ENCODE data around the gene PTPRA.
"Not testable (repeated sequence)": the region's sequence is repeated elsewhere in the genome, so short reads cannot be mapped to it uniquely, and the experiment has no call there.

PTPRA gene

DNA sequence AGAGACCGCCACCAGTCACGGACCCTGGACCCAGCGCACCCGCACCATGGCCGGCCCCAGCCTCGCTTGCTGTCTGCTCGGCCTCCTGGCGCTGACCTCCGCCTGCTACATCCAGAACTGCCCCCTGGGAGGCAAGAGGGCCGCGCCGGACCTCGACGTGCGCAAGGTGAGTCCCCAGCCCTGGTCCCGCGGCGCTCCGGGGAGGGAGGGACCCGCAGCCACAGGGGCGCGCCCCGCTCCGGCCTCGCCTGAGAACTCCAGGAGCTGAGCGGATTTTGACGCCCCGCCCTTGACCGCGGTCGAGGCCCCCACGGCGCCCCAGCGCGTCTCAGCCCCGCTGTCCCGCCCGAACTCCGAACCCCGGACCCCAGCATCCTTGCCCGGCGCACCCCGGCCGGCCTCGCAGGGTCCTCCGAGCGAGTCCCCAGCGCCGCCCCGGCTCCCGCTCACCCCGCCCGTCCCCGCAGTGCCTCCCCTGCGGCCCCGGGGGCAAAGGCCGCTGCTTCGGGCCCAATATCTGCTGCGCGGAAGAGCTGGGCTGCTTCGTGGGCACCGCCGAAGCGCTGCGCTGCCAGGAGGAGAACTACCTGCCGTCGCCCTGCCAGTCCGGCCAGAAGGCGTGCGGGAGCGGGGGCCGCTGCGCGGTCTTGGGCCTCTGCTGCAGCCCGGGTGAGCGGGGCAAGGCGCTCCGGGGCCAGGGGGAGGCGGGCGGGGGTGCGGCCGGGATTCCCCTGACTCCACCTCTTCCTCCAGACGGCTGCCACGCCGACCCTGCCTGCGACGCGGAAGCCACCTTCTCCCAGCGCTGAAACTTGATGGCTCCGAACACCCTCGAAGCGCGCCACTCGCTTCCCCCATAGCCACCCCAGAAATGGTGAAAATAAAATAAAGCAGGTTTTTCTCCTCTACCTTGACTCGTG lies 198.6 kb downstream of the PTPRA start, which contains the start of gene OXT:
OXT (plus strand) TSS at position 11 of the 920 bp plus-strand sequence; CDS start at position 47, 36 bp downstream.
- peak in 3 of 4 experiments; percentile 41 to 62 (median 55) for DNase-seq (ENCODE audit: low read depth in 4 of 4, low spot score in 1 of 4)

DNA sequence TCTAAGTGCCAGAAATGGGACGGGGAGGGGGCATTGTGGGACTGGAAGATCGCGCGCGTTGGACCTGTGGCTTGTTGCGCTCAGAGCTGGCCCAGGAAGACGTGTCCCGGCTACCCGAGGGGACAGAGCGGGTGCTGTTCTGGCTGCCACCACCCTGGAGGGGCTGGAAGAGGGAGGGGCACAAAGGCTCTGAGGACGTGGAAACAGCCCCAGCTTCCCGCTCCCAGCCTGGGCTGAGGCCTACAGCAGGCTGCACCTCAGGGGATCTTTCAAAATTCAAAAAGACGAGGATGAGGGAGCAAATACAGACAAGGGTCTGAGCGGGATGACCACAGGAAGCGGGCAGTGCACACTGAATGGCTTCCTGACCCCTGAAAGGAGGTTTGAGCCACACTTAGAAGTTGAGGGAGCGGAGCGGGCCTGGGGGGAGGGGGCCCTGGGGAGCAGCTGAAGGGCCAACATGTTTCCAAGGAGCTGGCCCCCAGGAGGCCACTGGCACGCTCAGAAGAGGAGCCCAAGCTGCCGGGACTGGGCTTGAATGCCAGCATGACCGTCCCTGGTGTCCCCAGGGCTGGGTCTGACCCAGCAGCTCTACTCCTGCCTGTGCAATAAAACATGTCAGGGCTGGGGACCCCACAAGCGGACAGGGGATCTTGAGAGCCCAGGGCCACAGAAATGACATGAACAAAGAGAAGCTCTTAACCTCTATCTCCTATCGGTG lies 199.4 kb downstream of the PTPRA start:
- no peak for DNase-seq (ENCODE audit: low read depth in 4 of 4, low spot score in 1 of 4)

DNA sequence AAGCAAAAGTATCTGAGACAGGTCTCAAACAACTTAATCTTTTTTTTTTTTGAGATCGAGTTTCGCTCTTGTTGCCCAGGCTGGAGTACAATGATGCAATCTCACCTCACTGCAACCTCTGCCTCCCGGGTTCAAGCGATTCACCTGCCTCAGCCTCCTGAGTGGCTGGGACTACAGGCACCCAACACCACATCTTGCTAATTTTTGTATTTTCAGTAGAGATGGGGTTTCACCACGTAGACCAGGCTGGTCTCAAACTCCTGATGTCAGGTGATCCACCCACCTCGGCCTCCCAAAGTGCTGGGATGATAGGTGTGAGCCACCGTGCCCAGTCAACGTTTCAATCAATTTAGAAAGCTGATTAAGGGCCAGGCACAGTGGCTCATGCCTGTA lies 200.0 kb downstream of the PTPRA start:
- DNase-seq (ENCODE audit: low read depth in 4 of 4, low spot score in 1 of 4): not testable (repeated sequence)

- DNase-seq (ENCODE audit: low read depth in 4 of 4, low spot score in 1 of 4): no peak
Measured at GRCh38 chr20:3074812-3075211, 201.5 kb downstream of the PTPRA start.

DNA sequence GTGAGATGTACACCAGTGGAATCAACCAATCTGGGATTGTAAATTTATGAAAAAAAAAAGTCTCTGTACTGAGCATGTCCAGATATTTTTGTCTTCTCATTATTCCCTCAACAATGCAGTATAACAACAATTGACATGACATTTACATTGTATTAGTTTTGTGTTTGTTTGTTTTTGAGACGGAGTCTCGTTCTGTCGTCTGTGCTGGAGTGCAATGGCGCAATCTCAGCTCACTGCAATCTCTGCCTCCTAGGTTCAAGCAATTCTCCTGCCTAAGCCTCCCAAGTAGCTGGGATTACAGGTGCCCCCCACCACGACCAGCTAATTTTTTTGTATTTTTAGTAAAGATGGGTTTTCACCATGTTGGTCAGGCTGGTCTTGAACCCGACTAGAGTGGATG lies 202.0 kb downstream of the PTPRA start:
- not testable (repeated sequence) for DNase-seq (ENCODE audit: low read depth in 4 of 4, low spot score in 1 of 4)

- DNase-seq (ENCODE audit: low read depth in 4 of 4, low spot score in 1 of 4): no peak
Measured at GRCh38 chr20:3077618-3078134, 204.4 kb downstream of the PTPRA start.

DNA sequence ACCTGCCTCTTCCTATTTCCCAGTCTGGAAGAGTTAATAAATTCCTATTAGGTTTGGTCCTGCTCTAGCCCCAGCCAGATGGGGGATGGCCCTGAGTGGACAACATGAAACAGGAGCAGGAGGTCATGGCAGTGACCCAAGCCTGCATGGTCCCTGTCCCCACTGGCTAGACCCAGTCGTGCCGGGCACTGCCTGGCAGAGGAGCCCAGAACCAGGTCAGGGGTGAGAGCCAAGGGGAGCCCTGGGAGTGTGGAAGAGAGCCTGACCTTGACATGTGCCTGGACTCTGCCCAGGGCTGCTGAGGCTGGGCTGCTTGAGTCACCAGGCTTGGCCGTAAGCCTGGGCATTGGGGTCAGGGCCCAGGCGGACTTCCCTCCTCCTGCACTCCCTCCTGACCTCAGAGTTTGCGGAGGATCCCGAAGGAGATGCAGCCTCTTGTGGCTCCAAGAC lies 207.7 kb downstream of the PTPRA start:
- DNase-seq (ENCODE audit: low read depth in 4 of 4, low spot score in 1 of 4): no peak

DNA sequence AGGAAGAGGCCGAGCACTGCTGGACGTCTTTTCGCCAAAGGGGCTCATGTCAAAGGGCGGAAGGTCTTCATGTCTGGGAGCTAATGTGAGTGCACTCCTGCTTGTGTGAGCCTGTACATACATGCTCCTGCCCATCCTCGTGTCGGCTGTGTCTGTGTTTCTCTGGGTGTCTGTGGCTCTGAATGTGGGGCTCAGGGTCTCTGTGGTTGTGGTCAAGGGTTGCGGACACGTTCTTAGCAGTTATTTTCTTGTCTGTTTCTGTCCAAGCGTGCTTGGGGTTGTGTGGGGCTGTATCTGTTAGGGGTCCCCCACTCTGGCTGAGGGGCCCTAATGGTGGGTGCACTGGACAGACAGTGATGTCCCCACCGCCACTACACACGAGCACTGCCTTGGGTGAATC lies 208.4 kb downstream of the PTPRA start:
- no peak for DNase-seq (ENCODE audit: low read depth in 4 of 4, low spot score in 1 of 4)

- no peak for DNase-seq (ENCODE audit: low read depth in 4 of 4, low spot score in 1 of 4)
Measured at GRCh38 chr20:3082306-3082951, 209.1 kb downstream of the PTPRA start.

DNA sequence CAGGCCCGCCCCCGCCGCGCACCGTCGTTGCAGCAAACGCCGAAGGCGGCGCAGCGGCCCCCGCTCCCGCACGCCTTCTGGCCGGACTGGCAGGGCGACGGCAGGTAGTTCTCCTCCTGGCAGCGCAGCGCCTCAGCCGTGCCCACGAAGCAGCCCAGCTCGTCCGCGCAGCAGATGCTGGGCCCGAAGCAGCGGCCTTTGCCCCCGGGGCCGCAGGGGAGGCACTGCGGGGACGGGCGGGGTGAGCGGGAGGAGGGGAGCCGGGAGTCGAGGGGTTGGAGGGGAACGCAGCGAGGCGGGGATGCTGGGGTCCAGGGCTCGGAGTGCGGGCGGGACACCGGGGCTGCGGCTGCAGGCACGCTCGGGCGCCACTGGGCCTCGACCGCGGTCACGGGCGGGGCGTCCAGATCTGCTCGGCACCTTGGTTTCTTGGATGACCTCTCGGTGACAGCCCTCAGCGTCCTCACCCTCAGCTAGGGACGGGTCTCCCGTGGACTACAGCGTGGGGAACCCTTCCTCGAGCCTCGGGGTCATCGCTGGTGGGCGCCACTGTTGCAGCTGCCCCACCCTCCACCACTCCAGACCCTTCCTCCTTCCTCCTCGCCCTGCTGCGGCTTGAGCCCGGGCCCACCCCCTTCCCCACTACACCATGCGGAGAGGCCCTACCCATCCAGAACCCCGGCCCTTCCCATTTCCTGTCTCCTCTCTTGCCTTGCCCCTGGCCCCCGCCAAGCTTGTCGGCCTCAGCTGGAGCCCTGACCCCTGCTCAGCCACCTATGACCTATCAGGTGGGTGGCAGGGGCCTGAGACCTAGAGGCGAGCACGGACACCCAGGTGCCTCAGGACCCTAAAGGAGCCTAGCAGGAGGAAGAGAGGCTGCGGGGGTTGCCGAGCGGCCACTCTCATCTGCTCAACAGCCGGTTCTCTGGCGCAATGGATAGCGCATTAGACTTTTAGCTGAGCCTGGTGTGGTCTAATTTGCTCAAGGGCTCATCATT lies 210.0 kb downstream of the PTPRA start:
- DNase-seq (ENCODE audit: low read depth in 4 of 4, low spot score in 1 of 4): no peak

DNA sequence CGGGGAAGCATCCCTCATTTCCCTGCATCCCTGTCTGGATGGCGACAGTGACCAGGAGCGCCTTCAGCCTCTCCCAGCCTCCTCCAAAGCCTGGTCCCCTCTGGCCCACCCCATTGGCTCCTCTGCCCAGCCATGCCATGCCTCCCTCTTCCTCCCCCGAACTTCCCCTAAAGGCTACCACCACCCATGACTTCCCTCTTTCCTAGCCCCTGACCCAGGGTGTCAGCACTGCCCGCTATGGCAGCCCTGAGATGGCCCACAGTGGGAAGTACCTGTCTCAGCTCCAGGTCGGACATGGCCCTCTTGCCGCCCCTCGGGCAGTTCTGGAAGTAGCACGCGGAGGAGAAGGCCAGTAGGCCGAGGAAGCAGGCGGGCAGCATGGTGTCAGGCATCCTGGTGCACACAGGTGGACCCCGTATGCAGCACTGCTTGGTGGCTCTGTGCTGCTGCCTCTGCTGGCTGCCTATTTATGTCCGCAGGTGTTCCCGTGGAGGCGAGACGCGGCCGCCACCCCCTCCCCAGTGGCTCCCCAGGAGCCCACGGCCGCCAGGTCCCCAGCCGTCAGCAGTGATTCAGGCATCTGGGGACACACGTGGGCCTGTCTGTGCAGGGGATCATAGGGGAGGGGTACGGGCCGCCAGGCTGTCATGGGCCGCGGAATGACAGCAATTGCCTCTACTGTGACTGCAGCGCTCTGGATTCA lies 211.2 kb downstream of the PTPRA start, which contains the start of gene AVP:
AVP (minus strand) TSS at position 442 of the 703 bp plus-strand sequence; CDS start at position 392, 50 bp downstream.
- DNase-seq (ENCODE audit: low read depth in 4 of 4, low spot score in 1 of 4): no peak

- DNase-seq (ENCODE audit: low read depth in 4 of 4, low spot score in 1 of 4): no peak
Measured at GRCh38 chr20:3084986-3085360, 211.7 kb downstream of the PTPRA start.

DNA sequence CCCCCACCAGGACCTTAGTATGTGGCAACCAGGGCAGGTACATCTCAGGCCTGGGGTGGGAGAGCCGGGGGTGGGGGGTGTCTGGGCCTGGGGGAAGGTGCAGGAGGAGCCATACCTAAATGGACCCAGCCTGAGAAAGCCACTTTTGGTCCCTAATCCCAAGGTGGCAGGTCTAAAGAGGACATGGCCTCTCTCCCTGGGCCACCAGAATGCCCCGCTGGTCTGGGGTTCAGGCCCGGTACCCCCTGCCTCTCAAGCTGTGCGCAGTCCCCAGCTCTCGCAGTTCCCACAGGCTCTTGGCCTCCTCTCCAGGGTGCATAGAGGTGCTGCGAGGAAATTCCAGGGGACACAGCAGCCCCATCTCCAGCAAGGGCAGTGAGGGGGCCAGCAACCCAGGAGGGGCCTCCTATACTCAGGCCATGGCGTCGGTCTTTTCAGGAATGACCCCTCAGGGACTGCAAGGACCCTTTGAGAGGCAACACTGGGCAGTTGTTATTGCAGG lies 212.3 kb downstream of the PTPRA start:
- DNase-seq (ENCODE audit: low read depth in 4 of 4, low spot score in 1 of 4): no peak

- DNase-seq (ENCODE audit: low read depth in 4 of 4, low spot score in 1 of 4): no peak
Measured at GRCh38 chr20:3088031-3088430, 214.8 kb downstream of the PTPRA start.
